ENCODE data around the gene SLIT2.

Gene SLIT2

DNA sequence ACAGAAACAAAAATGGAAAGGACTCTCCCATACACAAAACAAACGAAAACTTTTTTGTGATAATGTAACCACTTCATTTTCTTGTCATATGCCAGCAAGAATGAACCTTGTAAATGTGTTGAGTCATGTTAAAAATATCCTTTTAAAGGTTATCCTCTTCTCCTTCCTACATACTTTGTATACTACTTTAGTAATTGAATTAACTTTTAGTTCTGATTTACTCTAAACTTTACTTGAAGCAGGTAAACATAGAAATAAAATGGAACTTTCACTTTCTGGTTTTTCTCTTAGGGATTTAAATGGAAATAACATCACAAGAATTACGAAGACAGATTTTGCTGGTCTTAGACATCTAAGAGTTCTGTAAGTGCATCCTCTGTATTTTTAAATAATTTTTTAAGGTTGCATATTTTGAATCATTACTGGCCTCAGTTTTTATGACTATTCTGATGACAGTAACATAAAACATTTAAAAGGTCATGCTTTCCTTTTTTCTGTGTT is 4.7 kb downstream of the SLIT2 start:
- H3K27me3 ChIP-seq (ENCODE audit: insufficient read depth, low read length): no peaks in the 10 kb centered on the region
- H2AFZ ChIP-seq (ENCODE audit: low read length): no peak overlapping the region
- H3K4me3 ChIP-seq (ENCODE audit: low read depth, low read length, poor library complexity, severe bottlenecking): no peak overlapping the region
- no peaks in the 10 kb centered on the region for H3K79me2 ChIP-seq (ENCODE audit: insufficient read depth, low read length)
- no peaks in the 10 kb centered on the region for H3K9me2 ChIP-seq (ENCODE audit: low read depth, low read length)
- no peak overlapping the region for H3K27ac ChIP-seq (ENCODE audit: low read depth, low read length, poor library complexity, severe bottlenecking)
- H4K20me1 ChIP-seq (ENCODE audit: insufficient read depth, low read length): no peaks in the 10 kb centered on the region
- H3K4me1 ChIP-seq (ENCODE audit: insufficient read depth, low read length, severe bottlenecking): no peaks in the 10 kb centered on the region
- H3K9me3 ChIP-seq (ENCODE audit: low read length): no peaks in the 10 kb centered on the region
- TF ChIP-seq EZH2 (IDR thresholded peaks at IDR 0.05; ENCODE audit: borderline replicate concordance, low read length): no peak
- TF ChIP-seq, protein P1, sequence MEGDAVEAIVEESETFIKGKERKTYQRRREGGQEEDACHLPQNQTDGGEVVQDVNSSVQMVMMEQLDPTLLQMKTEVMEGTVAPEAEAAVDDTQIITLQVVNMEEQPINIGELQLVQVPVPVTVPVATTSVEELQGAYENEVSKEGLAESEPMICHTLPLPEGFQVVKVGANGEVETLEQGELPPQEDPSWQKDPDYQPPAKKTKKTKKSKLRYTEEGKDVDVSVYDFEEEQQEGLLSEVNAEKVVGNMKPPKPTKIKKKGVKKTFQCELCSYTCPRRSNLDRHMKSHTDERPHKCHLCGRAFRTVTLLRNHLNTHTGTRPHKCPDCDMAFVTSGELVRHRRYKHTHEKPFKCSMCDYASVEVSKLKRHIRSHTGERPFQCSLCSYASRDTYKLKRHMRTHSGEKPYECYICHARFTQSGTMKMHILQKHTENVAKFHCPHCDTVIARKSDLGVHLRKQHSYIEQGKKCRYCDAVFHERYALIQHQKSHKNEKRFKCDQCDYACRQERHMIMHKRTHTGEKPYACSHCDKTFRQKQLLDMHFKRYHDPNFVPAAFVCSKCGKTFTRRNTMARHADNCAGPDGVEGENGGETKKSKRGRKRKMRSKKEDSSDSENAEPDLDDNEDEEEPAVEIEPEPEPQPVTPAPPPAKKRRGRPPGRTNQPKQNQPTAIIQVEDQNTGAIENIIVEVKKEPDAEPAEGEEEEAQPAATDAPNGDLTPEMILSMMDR (IDR thresholded peaks at IDR 0.05; ENCODE audit: low read length): no peak
- H3K36me3 ChIP-seq (ENCODE audit: insufficient read depth, low read length): no peaks in the 10 kb centered on the region
- H3K9ac ChIP-seq (ENCODE audit: low read length): no peak overlapping the region
- no peaks in the 10 kb centered on the region for H3F3A ChIP-seq (ENCODE audit: insufficient read depth, low read length)
- H3K4me2 ChIP-seq (ENCODE audit: low read length): no peak overlapping the region

DNA sequence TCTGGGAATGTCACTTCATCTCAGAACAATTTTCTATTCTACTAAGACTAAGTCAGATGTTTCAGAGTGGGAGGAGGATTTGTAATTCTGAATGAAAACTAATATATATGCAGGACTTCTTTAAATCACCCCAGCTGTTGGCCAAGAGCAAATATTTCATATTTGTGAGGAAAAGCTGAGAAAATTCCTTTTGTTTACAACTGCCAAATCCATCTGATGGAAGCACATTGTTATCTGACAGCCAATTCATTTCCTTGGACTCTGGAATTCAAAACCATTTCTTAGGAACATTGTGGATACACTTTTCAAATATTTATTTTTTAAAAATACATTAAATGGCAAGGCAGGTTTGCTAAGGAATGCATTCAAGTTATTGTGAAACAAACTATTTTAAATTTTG is 8.0 kb downstream of the SLIT2 start:
- Histone ChIP-seq H3K27me3 (ENCODE audit: insufficient read depth, low read length) (no peaks in the 10 kb centered on the region), H3K9ac (ENCODE audit: low read length) (no peak overlapping the region), H3F3A (ENCODE audit: insufficient read depth, low read length) (no peaks in the 10 kb centered on the region), H3K9me3 (ENCODE audit: low read length) (no peaks in the 10 kb centered on the region), H4K20me1 (ENCODE audit: insufficient read depth, low read length) (no peaks in the 10 kb centered on the region), H2AFZ (ENCODE audit: low read length) (no peak overlapping the region), H3K36me3 (ENCODE audit: insufficient read depth, low read length) (no peaks in the 10 kb centered on the region), H3K9me2 (ENCODE audit: low read depth, low read length) (no peaks in the 10 kb centered on the region), H3K4me2 (ENCODE audit: low read length) (no peak overlapping the region), H3K4me1 (ENCODE audit: insufficient read depth, low read length, severe bottlenecking) (no peaks in the 10 kb centered on the region), H3K79me2 (ENCODE audit: insufficient read depth, low read length) (no peaks in the 10 kb centered on the region), H3K27ac (ENCODE audit: low read depth, low read length, poor library complexity, severe bottlenecking) (no peak overlapping the region), H3K4me3 (ENCODE audit: low read depth, low read length, poor library complexity, severe bottlenecking) (no peak overlapping the region)
- TF ChIP-seq, protein P1 (IDR thresholded peaks at IDR 0.05; ENCODE audit: low read length): no peak
- no peak for TF ChIP-seq EZH2 (IDR thresholded peaks at IDR 0.05; ENCODE audit: borderline replicate concordance, low read length)

DNA sequence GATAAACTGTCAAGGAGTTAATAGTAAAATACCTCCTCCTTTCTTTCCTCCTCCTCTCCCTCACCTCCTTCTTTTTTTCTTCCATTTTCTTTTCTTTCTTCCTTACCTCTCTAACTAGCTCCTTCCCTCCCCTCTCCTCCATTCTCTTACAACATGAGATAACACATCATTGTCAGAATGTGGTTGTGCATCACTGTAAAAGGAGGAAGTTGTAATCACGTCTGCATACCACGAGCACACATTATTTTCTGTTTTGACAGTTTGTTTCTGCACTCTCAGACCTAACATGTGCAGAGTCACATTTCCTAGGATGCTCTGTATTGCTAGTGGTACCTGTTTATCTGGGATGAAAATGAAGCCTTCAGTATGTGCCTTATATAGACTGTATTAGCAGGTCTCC is 9.1 kb downstream of the SLIT2 start:
- no peaks in the 10 kb centered on the region for H3K79me2 ChIP-seq (ENCODE audit: insufficient read depth, low read length)
- H3K4me3 ChIP-seq (ENCODE audit: low read depth, low read length, poor library complexity, severe bottlenecking): no peak overlapping the region
- no peak overlapping the region for H3K27ac ChIP-seq (ENCODE audit: low read depth, low read length, poor library complexity, severe bottlenecking)
- no peak overlapping the region for H2AFZ ChIP-seq (ENCODE audit: low read length)
- H3K9ac ChIP-seq (ENCODE audit: low read length): no peak overlapping the region
- H3K4me2 ChIP-seq (ENCODE audit: low read length): no peak overlapping the region
- H4K20me1 ChIP-seq (ENCODE audit: insufficient read depth, low read length): no peaks in the 10 kb centered on the region
- no peak for TF ChIP-seq EZH2 (IDR thresholded peaks at IDR 0.05; ENCODE audit: borderline replicate concordance, low read length)
- TF ChIP-seq, protein P1 (IDR thresholded peaks at IDR 0.05; ENCODE audit: low read length): no peak
- H3K9me3 ChIP-seq (ENCODE audit: low read length): no peaks in the 10 kb centered on the region
- no peaks in the 10 kb centered on the region for H3F3A ChIP-seq (ENCODE audit: insufficient read depth, low read length)
- H3K9me2 ChIP-seq (ENCODE audit: low read depth, low read length): no peaks in the 10 kb centered on the region
- H3K4me1 ChIP-seq (ENCODE audit: insufficient read depth, low read length, severe bottlenecking): no peaks in the 10 kb centered on the region
- no peaks in the 10 kb centered on the region for H3K36me3 ChIP-seq (ENCODE audit: insufficient read depth, low read length)
- H3K27me3 ChIP-seq (ENCODE audit: insufficient read depth, low read length): no peaks in the 10 kb centered on the region

Measured in OCI-LY1 (cell line).